ENCODE results near the gene ZNF445. TPM values are rescaled to one million over a fixed set of nuclear protein-coding genes. Genes with fewer than 3 reads are reported as not detected.
A peak's percentile ranks its signal among the peaks of the same experiment; 100 is the strongest.
"Not testable (repeated sequence)": the region's sequence is repeated elsewhere in the genome, so short reads cannot be mapped to it uniquely, and the experiment has no call there.

Gene ZNF445
- polyA plus RNA-seq, 1 donor, result 18.4 TPM

GRCh38 chr3:44421280-44421679 lies 56.2 kb downstream of the ZNF445 start:
- Histone ChIP-seq H3K4me1 (ENCODE audit: control insufficient read depth, insufficient read depth, low read length) (peaks cover 42% of the 10 kb centered on the region), H3K4me3 (ENCODE audit: low read length) (no peak overlapping the region), H3K27ac (ENCODE audit: low read length) (no peak overlapping the region), H3K9me3 (ENCODE audit: control insufficient read depth, low read depth, low read length) (peaks cover 3% of the 10 kb centered on the region), H3K27me3 (ENCODE audit: control insufficient read depth, insufficient read depth, low read length) (no peaks in the 10 kb centered on the region), H3K36me3 (ENCODE audit: control insufficient read depth, insufficient read depth, low read length) (no peaks in the 10 kb centered on the region)
- WGBS (ENCODE audit: insufficient coverage, low lambda C conversion rate), result no CpG with 5 or more reads among the region's 6 CpGs
- DNase-seq, result no peak

- peaks cover 42% of the 10 kb centered on the region for H3K4me1 ChIP-seq (ENCODE audit: control insufficient read depth, insufficient read depth, low read length)
- DNase-seq, result no peak
- no CpG with 5 or more reads among the region's 1 CpG for WGBS (ENCODE audit: insufficient coverage, low lambda C conversion rate)
- no peak overlapping the region for H3K4me3 ChIP-seq (ENCODE audit: low read length)
- no peaks in the 10 kb centered on the region for H3K27me3 ChIP-seq (ENCODE audit: control insufficient read depth, insufficient read depth, low read length)
- H3K9me3 ChIP-seq (ENCODE audit: control insufficient read depth, low read depth, low read length), result peaks cover 3% of the 10 kb centered on the region
- H3K36me3 ChIP-seq (ENCODE audit: control insufficient read depth, insufficient read depth, low read length), result no peaks in the 10 kb centered on the region
- H3K27ac ChIP-seq (ENCODE audit: low read length), result no peak overlapping the region
Measured at GRCh38 chr3:44420676-44421075, 56.8 kb downstream of the ZNF445 start.

GRCh38 chr3:44419923-44420650 lies 57.4 kb downstream of the ZNF445 start:
- Histone ChIP-seq H3K27ac (ENCODE audit: low read length) (no peak overlapping the region), H3K4me1 (ENCODE audit: control insufficient read depth, insufficient read depth, low read length) (peaks cover 47% of the 10 kb centered on the region), H3K4me3 (ENCODE audit: low read length) (no peak overlapping the region), H3K27me3 (ENCODE audit: control insufficient read depth, insufficient read depth, low read length) (no peaks in the 10 kb centered on the region), H3K9me3 (ENCODE audit: control insufficient read depth, low read depth, low read length) (peaks cover 3% of the 10 kb centered on the region), H3K36me3 (ENCODE audit: control insufficient read depth, insufficient read depth, low read length) (no peaks in the 10 kb centered on the region)
- WGBS (ENCODE audit: insufficient coverage, low lambda C conversion rate), result no CpG with 5 or more reads among the region's 14 CpGs
- no peak for DNase-seq

- H3K9me3 ChIP-seq (ENCODE audit: control insufficient read depth, low read depth, low read length), result peaks cover 3% of the 10 kb centered on the region
- H3K4me1 ChIP-seq (ENCODE audit: control insufficient read depth, insufficient read depth, low read length), result peaks cover 52% of the 10 kb centered on the region
- H3K36me3 ChIP-seq (ENCODE audit: control insufficient read depth, insufficient read depth, low read length), result no peaks in the 10 kb centered on the region
- no peak overlapping the region for H3K4me3 ChIP-seq (ENCODE audit: low read length)
- no CpG with 5 or more reads among the region's 11 CpGs for WGBS (ENCODE audit: insufficient coverage, low lambda C conversion rate)
- peak overlapping the region; percentile 47 for H3K27ac ChIP-seq (ENCODE audit: low read length)
- H3K27me3 ChIP-seq (ENCODE audit: control insufficient read depth, insufficient read depth, low read length), result no peaks in the 10 kb centered on the region
- peak; percentile 75 for DNase-seq
Measured at GRCh38 chr3:44419116-44419922, 58.2 kb downstream of the ZNF445 start.

- 100% methylated on average over 1 of the region's 2 CpGs for WGBS (ENCODE audit: insufficient coverage, low lambda C conversion rate)
- no peak for DNase-seq
- Histone ChIP-seq H3K9me3 (ENCODE audit: control insufficient read depth, low read depth, low read length) (peaks cover 3% of the 10 kb centered on the region), H3K27me3 (ENCODE audit: control insufficient read depth, insufficient read depth, low read length) (no peaks in the 10 kb centered on the region), H3K4me3 (ENCODE audit: low read length) (no peak overlapping the region), H3K36me3 (ENCODE audit: control insufficient read depth, insufficient read depth, low read length) (no peaks in the 10 kb centered on the region), H3K4me1 (ENCODE audit: control insufficient read depth, insufficient read depth, low read length) (peaks cover 54% of the 10 kb centered on the region), H3K27ac (ENCODE audit: low read length) (peak overlapping the region; percentile 47)
Measured at GRCh38 chr3:44418549-44418948, 58.9 kb downstream of the ZNF445 start.

GRCh38 chr3:44418118-44418517 lies 59.4 kb downstream of the ZNF445 start:
- H3K36me3 ChIP-seq (ENCODE audit: control insufficient read depth, insufficient read depth, low read length); H3K27ac ChIP-seq (ENCODE audit: low read length); H3K4me3 ChIP-seq (ENCODE audit: low read length); DNase-seq; H3K9me3 ChIP-seq (ENCODE audit: control insufficient read depth, low read depth, low read length); H3K27me3 ChIP-seq (ENCODE audit: control insufficient read depth, insufficient read depth, low read length): not testable (repeated sequence)
- WGBS (ENCODE audit: insufficient coverage, low lambda C conversion rate), result 100% methylated on average over 1 of the region's 4 CpGs
- peaks cover 50% of the 10 kb centered on the region for H3K4me1 ChIP-seq (ENCODE audit: control insufficient read depth, insufficient read depth, low read length)

- Histone ChIP-seq H3K4me3 (ENCODE audit: low read length) (no peak overlapping the region), H3K9me3 (ENCODE audit: control insufficient read depth, low read depth, low read length) (peaks cover 3% of the 10 kb centered on the region), H3K36me3 (ENCODE audit: control insufficient read depth, insufficient read depth, low read length) (no peaks in the 10 kb centered on the region), H3K4me1 (ENCODE audit: control insufficient read depth, insufficient read depth, low read length) (peaks cover 45% of the 10 kb centered on the region), H3K27me3 (ENCODE audit: control insufficient read depth, insufficient read depth, low read length) (no peaks in the 10 kb centered on the region), H3K27ac (ENCODE audit: low read length) (no peak overlapping the region)
- no CpG with 5 or more reads among the region's 11 CpGs for whole genome bisulfite sequencing (ENCODE audit: insufficient coverage, low lambda C conversion rate)
- DNase-seq, result no peak
Measured at GRCh38 chr3:44416031-44417030, 61.1 kb downstream of the ZNF445 start.

GRCh38 chr3:44415421-44415820 lies 62.0 kb downstream of the ZNF445 start:
- H3K27me3 ChIP-seq (ENCODE audit: control insufficient read depth, insufficient read depth, low read length), result no peaks in the 10 kb centered on the region
- DNase-seq, result no peak
- H3K27ac ChIP-seq (ENCODE audit: low read length), result peak overlapping the region; percentile 81
- no peak overlapping the region for H3K4me3 ChIP-seq (ENCODE audit: low read length)
- H3K36me3 ChIP-seq (ENCODE audit: control insufficient read depth, insufficient read depth, low read length), result no peaks in the 10 kb centered on the region
- no CpG with 5 or more reads among the region's 11 CpGs for WGBS (ENCODE audit: insufficient coverage, low lambda C conversion rate)
- peaks cover 37% of the 10 kb centered on the region for H3K4me1 ChIP-seq (ENCODE audit: control insufficient read depth, insufficient read depth, low read length)
- peaks cover 3% of the 10 kb centered on the region for H3K9me3 ChIP-seq (ENCODE audit: control insufficient read depth, low read depth, low read length)

- peak overlapping the region; percentile 81 for H3K27ac ChIP-seq (ENCODE audit: low read length)
- WGBS (ENCODE audit: insufficient coverage, low lambda C conversion rate), result no CpG with 5 or more reads among the region's 11 CpGs
- no peak overlapping the region for H3K4me3 ChIP-seq (ENCODE audit: low read length)
- H3K9me3 ChIP-seq (ENCODE audit: control insufficient read depth, low read depth, low read length), result peaks cover 3% of the 10 kb centered on the region
- peaks cover 3% of the 10 kb centered on the region for H3K36me3 ChIP-seq (ENCODE audit: control insufficient read depth, insufficient read depth, low read length)
- DNase-seq, result peak; percentile 91 to 94
- H3K27me3 ChIP-seq (ENCODE audit: control insufficient read depth, insufficient read depth, low read length), result no peaks in the 10 kb centered on the region
- H3K4me1 ChIP-seq (ENCODE audit: control insufficient read depth, insufficient read depth, low read length), result peaks cover 29% of the 10 kb centered on the region
Measured at GRCh38 chr3:44414517-44415090, 62.9 kb downstream of the ZNF445 start.

Measured in large intestine (tissue), 3 donors.